Transverse colon (tissue), 4 donors: ENCODE results near the gene USP47.

Experiments
- CTCF ChIP-seq, 5 experiments: fragments of 200-600 bp in 3 of 5; fragments of 450-650 bp in 2 of 5; sonication (generic) in 3 of 5; IDR thresholded peaks; 1 replicate in 2 of 5; 2 replicates in 3 of 5; pipeline ENCODE4 v1.5.1; 2016 to 2017; ENCODE audit warnings: antibody characterized with exemption in 5 of 5, inconsistent platforms in 3 of 5, mild to moderate bottlenecking in 2 of 5, moderate library complexity in 1 of 5
- EP300 ChIP-seq: sonication (generic); formaldehyde crosslinking; IDR thresholded peaks from one replicate; pipeline ENCODE4 v1.6.1; 2017; ENCODE audit warnings: antibody characterized with exemption, low read depth
- POLR2A ChIP-seq: fragments of 450-650 bp; IDR thresholded peaks from one replicate; pipeline ENCODE4 v1.6.1; 2016; ENCODE audit warnings: antibody characterized with exemption, mild to moderate bottlenecking, moderate library complexity
- POLR2AphosphoS5 ChIP-seq, 3 donors: sonication (generic); formaldehyde crosslinking; IDR thresholded peaks; one replicate each; pipeline ENCODE4 v1.6.1; 2016; ENCODE audit warnings: antibody characterized with exemption in 3 of 3

DNA sequence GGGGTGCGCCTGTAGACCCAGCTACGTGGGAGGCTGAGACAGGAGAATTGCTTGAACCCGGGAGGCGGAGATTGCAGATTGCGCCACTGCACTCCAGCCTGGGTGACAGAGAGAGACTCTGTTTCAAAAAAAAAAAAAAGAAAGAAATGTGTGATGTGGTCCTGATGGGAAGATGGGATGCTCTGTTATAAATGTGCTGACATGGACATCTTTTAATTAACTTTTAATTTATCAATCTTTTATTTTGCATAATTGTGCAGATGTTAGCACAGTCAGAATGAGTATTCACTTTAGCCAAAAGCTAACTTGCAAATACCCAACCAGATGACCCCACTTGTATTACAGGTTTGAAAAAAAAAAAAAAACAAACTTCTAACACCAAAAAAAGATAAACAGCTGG lies 23.8 kb upstream of the USP47 start:
- TF ChIP-seq EP300 (no peak), CTCF (IDR thresholded peaks at IDR 0.05) (no peak), POLR2AphosphoS5 (IDR thresholded peaks at IDR 0.05) (no peak), POLR2A (no peak)
